HCT116 (cell line): ENCODE data around the gene VSIG2. TPM values are rescaled to one million over a fixed set of nuclear protein-coding genes. Genes with fewer than 3 reads are reported as not detected.

Source experiments
- ATAC-seq: fragments of 200-7000 bp; cut with Tn5 transposase; 2 replicates; pipeline ENCODE4 v1.9.1; 2020; ENCODE audit warnings: mild to moderate bottlenecking, moderate library complexity
- BruUV-seq: library from RNA; stranded (reverse); fragments of 400-500 nt; replicated peaks from 2 replicates; lab custom pipeline; 2021; lab: Mats Ljungman, UMichigan
- CTCF ChIA-PET: fragments of 300-600 bp; sonication (Branson Sonifier 250); formaldehyde crosslinking; loops from one replicate; lab custom pipeline; 2021; ENCODE audit warnings: antibody characterized with exemption; lab: Charles Lee
- POLR2A ChIA-PET: fragments of 300-600, 350-600 bp; sonication (Branson Sonifier 250); formaldehyde crosslinking; loops from one replicate; lab custom pipeline; 2021; ENCODE audit warnings: antibody characterized with exemption; lab: Charles Lee
- RAD21 ChIA-PET, 2 experiments: fragments of 300-600 bp; sonication (Branson Sonifier 250); formaldehyde crosslinking; loops; one replicate each; lab custom pipeline; 2023; ENCODE audit warnings: low total read pairs in 2 of 2; ENCODE audit not compliant: uncharacterized antibody in 2 of 2, unreplicated experiment in 2 of 2, low non-redundant PET in 1 of 2; lab: Charles Lee
- DNase-seq: peaks from one replicate; pipeline ENCODE4 v3.0.0-alpha.2; 2010; ENCODE audit warnings: low read depth, low spot score
- H2AFZ ChIP-seq: fragments of 200-600 bp; shearing (Covaris generic), sonication (generic); 2 replicates; pipeline ENCODE4 v1.6.1; 2017; ENCODE audit warnings: low read depth, mixed run types, mixed read lengths, antibody characterized with exemption, low read length; ENCODE audit not compliant: poor library complexity, severe bottlenecking
- H3K27ac ChIP-seq: 2 replicates; pipeline ENCODE4 v1.5.1; 2012; ENCODE audit warnings: low read depth, low read length
- H3K27me3 ChIP-seq: fragments of 200-600 bp; sonication (generic); 2 replicates; pipeline ENCODE4 v1.6.1; 2016; ENCODE audit warnings: mixed run types, low read length, mixed read lengths; ENCODE audit not compliant: insufficient read depth
- H3K36me3 ChIP-seq, 2 experiments: fragments of 200-500 bp in 1 of 2; fragments of 200-600 bp in 1 of 2; sonication (Bioruptor generic) in 1 of 2; sonication (generic) in 1 of 2; 2 replicates each; pipeline versions ENCODE4 v1.5.1 to v1.6.1; 2014 to 2016; ENCODE audit warnings: low read length in 2 of 2, inconsistent platforms in 1 of 2, mixed read lengths in 1 of 2, mixed run types in 1 of 2; ENCODE audit not compliant: insufficient read depth in 2 of 2, control insufficient read depth in 1 of 2
- H3K4me1 ChIP-seq, 2 experiments: fragments of 200-600 bp in 1 of 2; sonication (generic) in 1 of 2; 2 replicates each; pipeline versions ENCODE4 v1.5.1 to v1.6.1; 2012 to 2017; ENCODE audit warnings: low read length in 2 of 2, inconsistent platforms in 1 of 2, mild to moderate bottlenecking in 1 of 2, mixed read lengths in 1 of 2, mixed run types in 1 of 2, moderate library complexity in 1 of 2; ENCODE audit not compliant: insufficient read depth in 2 of 2, control insufficient read depth in 1 of 2
- H3K4me2 ChIP-seq: fragments of 200-600 bp; sonication (generic); 2 replicates; pipeline ENCODE4 v1.6.1; 2017; ENCODE audit warnings: mixed run types, low read length, mixed read lengths
- H3K4me3 ChIP-seq, 2 experiments: fragments of 200-600 bp in 1 of 2; sonication (generic) in 1 of 2; replicated peaks in 1 of 2; 2 replicates each; pipeline ENCODE4 v1.5.1; 2011 to 2016; ENCODE audit warnings: low read length in 2 of 2, control low read depth in 1 of 2, low read depth in 1 of 2, mild to moderate bottlenecking in 1 of 2, mixed read lengths in 1 of 2, mixed run types in 1 of 2
- H3K79me2 ChIP-seq: fragments of 200-600 bp; sonication (generic); 2 replicates; pipeline ENCODE4 v1.6.1; 2017; ENCODE audit warnings: mild to moderate bottlenecking, mixed run types, low read length, moderate library complexity, mixed read lengths; ENCODE audit not compliant: insufficient read depth
- H3K9ac ChIP-seq: fragments of 200-600 bp; sonication (generic); 2 replicates; pipeline ENCODE4 v1.6.1; 2016; ENCODE audit warnings: low read length, mixed read lengths
- H3K9me2 ChIP-seq: fragments of 200-600 bp; sonication (generic), shearing (Covaris generic); 2 replicates; pipeline ENCODE4 v1.6.1; 2017; ENCODE audit warnings: mixed run types, mild to moderate bottlenecking, moderate library complexity; ENCODE audit not compliant: insufficient read depth
- H3K9me3 ChIP-seq, 2 experiments: fragments of 200-500 bp in 1 of 2; fragments of 200-600 bp in 1 of 2; sonication (Bioruptor generic) in 1 of 2; sonication (generic) in 1 of 2; 2 replicates each; pipeline ENCODE4 v1.6.1; 2014 to 2017; ENCODE audit warnings: low read length in 2 of 2, mixed read lengths in 2 of 2, inconsistent platforms in 1 of 2, low read depth in 1 of 2, mild to moderate bottlenecking in 1 of 2, mixed run types in 1 of 2, moderate library complexity in 1 of 2; ENCODE audit not compliant: control insufficient read depth in 1 of 2, insufficient read depth in 1 of 2
- H4K20me1 ChIP-seq: fragments of 200-600 bp; sonication (generic), shearing (Covaris generic); 2 replicates; pipeline ENCODE4 v1.6.1; 2017; ENCODE audit warnings: mixed run types, mild to moderate bottlenecking, moderate library complexity; ENCODE audit not compliant: insufficient read depth
- CBX3 ChIP-seq: IDR thresholded peaks from 2 replicates; pipeline ENCODE4 v1.6.1; 2012; ENCODE audit warnings: low read depth
- CTCF ChIP-seq, 3 experiments: fragments of 200-600 bp in 1 of 3; sonication (generic) in 1 of 3; IDR thresholded peaks in 2 of 3; conservative IDR thresholded peaks in 1 of 3; 2 replicates each; pipeline ENCODE4 v1.5.1; 2012 to 2017; ENCODE audit warnings: low read depth in 2 of 3, low read length in 2 of 3, antibody characterized with exemption in 1 of 3, borderline replicate concordance in 1 of 3, control low read depth in 1 of 3, mild to moderate bottlenecking in 1 of 3, mixed read lengths in 1 of 3, mixed run types in 1 of 3, moderate library complexity in 1 of 3; ENCODE audit not compliant: insufficient read depth in 1 of 3
- EGR1 ChIP-seq: IDR thresholded peaks from 2 replicates; pipeline ENCODE4 v1.6.1; 2012; ENCODE audit warnings: low read depth
- ELF1 ChIP-seq: IDR thresholded peaks from 2 replicates; pipeline ENCODE4 v1.6.1; 2012; ENCODE audit warnings: low read depth, borderline replicate concordance
- FOSL1 ChIP-seq: IDR thresholded peaks from 2 replicates; pipeline ENCODE4 v1.6.1; 2012; ENCODE audit warnings: low read depth
- JUND ChIP-seq: IDR thresholded peaks from 2 replicates; pipeline ENCODE4 v1.6.1; 2012
- MAX ChIP-seq: IDR thresholded peaks from 2 replicates; pipeline ENCODE4 v1.6.1; 2012
- POLR2AphosphoS5 ChIP-seq: IDR thresholded peaks from 2 replicates; pipeline ENCODE4 v1.6.1; 2011; ENCODE audit warnings: mild to moderate bottlenecking, low read depth, low read length, moderate library complexity
- RAD21 ChIP-seq: IDR thresholded peaks from 2 replicates; pipeline ENCODE4 v1.6.1; 2012; ENCODE audit warnings: low read depth, mild to moderate bottlenecking
- REST ChIP-seq: IDR thresholded peaks from 2 replicates; pipeline ENCODE4 v1.6.1; 2012; ENCODE audit warnings: low read depth
- SIN3A ChIP-seq: IDR thresholded peaks from 2 replicates; pipeline ENCODE4 v1.6.1; 2012; ENCODE audit warnings: low read depth
- SP1 ChIP-seq: IDR thresholded peaks from 2 replicates; pipeline ENCODE4 v1.6.1; 2012; ENCODE audit warnings: low read depth
- SRF ChIP-seq: IDR thresholded peaks from 2 replicates; pipeline ENCODE4 v1.6.1; 2012; ENCODE audit warnings: low read depth
- TCF7L2 ChIP-seq: IDR thresholded peaks from 2 replicates; pipeline ENCODE4 v1.7.0; 2011; ENCODE audit warnings: borderline replicate concordance, inconsistent platforms; ENCODE audit not compliant: insufficient read depth, insufficient read length; ENCODE audit errors: extremely low read depth
- ZFX ChIP-seq: fragments of 450-650 bp; IDR thresholded peaks from 2 replicates; pipeline ENCODE4 v1.6.1; 2017
- intact Hi-C: fragments of 100-400 bp; cut with micrococcal nuclease; formaldehyde crosslinking; loops from 2 replicates; pipeline ENCODE4 v1.10.0; 2022
- total RNA-seq: library from RNA; stranded (reverse); gene quantifications from one replicate; pipeline ENCODE4 v1.2.1, GENCODE V29; 2021; ENCODE audit not compliant: unreplicated experiment

VSIG2 gene
- total RNA-seq, 1 experiment from 2014 or later = not detected

GRCh38 chr11:124776865-124777645, 25.0 kb upstream of the VSIG2 start:
- ATAC-seq (no peak), DNase-seq (no peak)
- Histone ChIP-seq H3K79me2 (0 out of 2 replicates have a peak, but pooled peaks cover 2% of the 10 kb centered on the region), H3K9me2 (no peaks in the 10 kb centered on the region), H4K20me1 (no peaks in the 10 kb centered on the region), H3K4me3 (no peak overlapping the region), H3K9me3 (no peaks in the 10 kb centered on the region), H3K9ac (no peak overlapping the region)
- TF ChIP-seq JUND (no peak), SIN3A (no peak), RAD21 (no peak), REST (no peak), SP1 (no peak), ELF1 (no peak), TCF7L2 (no peak), POLR2AphosphoS5 (no peak), ZFX (no peak), SRF (no peak), EGR1 (no peak), CTCF (IDR thresholded peaks at IDR 0.05 in 2 of 3, conservative IDR thresholded peaks at IDR 0.05 in 1 of 3; ENCODE audit: borderline replicate concordance in 1 of 3, insufficient read depth in 1 of 3, low read depth in 2 of 3, low read length in 2 of 3) (no peak), MAX (no peak), CBX3 (no peak), FOSL1 (no peak)
- TF ChIP-seq, all 23 proteins: peak for 0
- CTCF ChIA-PET = no interaction called here
- no peaks in the 10 kb centered on the region for H3K27me3 ChIP-seq
- peaks cover 10 to 21% of the 10 kb centered on the region in 2 experiments for H3K4me1 ChIP-seq
- no peak overlapping the region for H3K4me2 ChIP-seq
- no TSS peak for BruUV-seq
- POLR2A ChIA-PET = no interaction called here
- H3K27ac ChIP-seq = no peak overlapping the region
- H2AFZ ChIP-seq = no peak overlapping the region
- intact Hi-C loops = no loop called here
- no peaks in the 10 kb centered on the region for H3K36me3 ChIP-seq
- RAD21 ChIA-PET = no interaction called here
